Uterus (tissue), 4 donors: ENCODE data around the gene CTSE. TPM values are rescaled to one million over a fixed set of nuclear protein-coding genes. Genes with fewer than 3 reads are reported as not detected.

Experiments used
- DNase-seq, 2 donors: peaks; one replicate each; pipeline ENCODE4 v3.0.0-alpha.2; 2019 to 2020
- H3K27ac ChIP-seq, 2 donors: fragments of 200-600 bp; sonication (generic); 1 replicate in 1 of 2; 2 replicates in 1 of 2; pipeline ENCODE4 v1.5.1; 2016 to 2018
- H3K27me3 ChIP-seq, 2 donors: fragments of 200-600 bp; sonication (generic); one replicate each; pipeline ENCODE4 v1.5.1; 2018 to 2019; ENCODE audit warnings: control low read depth in 1 of 2
- H3K36me3 ChIP-seq, 2 donors: fragments of 200-600 bp; sonication (generic); one replicate each; pipeline ENCODE4 v1.5.1; 2019; ENCODE audit warnings: control low read depth in 1 of 2
- H3K4me1 ChIP-seq, 2 donors: fragments of 200-600 bp; sonication (generic); one replicate each; pipeline ENCODE4 v1.5.1; 2018 to 2019; ENCODE audit warnings: control low read depth in 1 of 2
- H3K4me3 ChIP-seq, 2 donors: fragments of 200-600 bp; sonication (generic); 1 replicate in 1 of 2; 2 replicates in 1 of 2; pipeline ENCODE4 v1.5.1; 2018 to 2019; ENCODE audit warnings: mild to moderate bottlenecking in 1 of 2
- H3K9me3 ChIP-seq, 2 donors: fragments of 200-600 bp; sonication (generic); one replicate each; pipeline ENCODE4 v1.5.1; 2019; ENCODE audit warnings: control low read depth in 1 of 2
- CTCF ChIP-seq, 4 experiments: fragments of 200-600 bp in 2 of 4; fragments of 450-650 bp in 2 of 4; sonication (generic) in 2 of 4; IDR thresholded peaks; one replicate each; pipeline ENCODE4 v1.5.1; 2016 to 2019; ENCODE audit warnings: antibody characterized with exemption in 4 of 4, mild to moderate bottlenecking in 2 of 4, moderate library complexity in 1 of 4
- POLR2A ChIP-seq, 2 donors: fragments of 450-650 bp; IDR thresholded peaks; one replicate each; pipeline ENCODE4 v1.6.1; 2016; ENCODE audit warnings: antibody characterized with exemption in 2 of 2, mild to moderate bottlenecking in 1 of 2, moderate library complexity in 1 of 2
- intact Hi-C: fragments of 100-400 bp; cut with DNase I; formaldehyde crosslinking; loops from one replicate; pipeline ENCODE4 v1.15.1; 2023; ENCODE audit warnings: low total_unique reads
- total RNA-seq, 4 donors: library from RNA; depleted of rRNA in 3 of 4; stranded (reverse); fragments of >200 nt in 3 of 4; gene quantifications; one replicate each; pipeline versions ENCODE4 v1.1.0 to v1.2.4, GENCODE V29; 2014 to 2023
- donor health status: DM: yes; HTN: yes; CAD: no.

The CTSE gene
- total RNA-seq, 4 donors from 2014 or later, result 0.21 TPM; not detected in 3

GRCh38 chr1:205972491-205973168, 51.1 kb downstream of the CTSE start:
- intact Hi-C loops, result no loop called here
- Histone ChIP-seq H3K4me3 (no peak overlapping the region), H3K27ac (no peak overlapping the region), H3K9me3 (no peaks in the 10 kb centered on the region), H3K4me1 (no peaks in the 10 kb centered on the region), H3K27me3 (no peaks in the 10 kb centered on the region), H3K36me3 (no peaks in the 10 kb centered on the region)
- no peak for TF ChIP-seq POLR2A (IDR thresholded peaks at IDR 0.05)
- no peak for TF ChIP-seq CTCF (IDR thresholded peaks at IDR 0.05)
- no peak for DNase-seq

- H3K9me3 ChIP-seq, result no peaks in the 10 kb centered on the region
- H3K4me3 ChIP-seq, result no peak overlapping the region
- H3K27ac ChIP-seq, result no peak overlapping the region
- DNase-seq, result no peak
- no peak for TF ChIP-seq POLR2A (IDR thresholded peaks at IDR 0.05)
- no peak for TF ChIP-seq CTCF (IDR thresholded peaks at IDR 0.05)
- H3K27me3 ChIP-seq, result no peaks in the 10 kb centered on the region
- intact Hi-C loops, result no loop called here
- no peaks in the 10 kb centered on the region for H3K4me1 ChIP-seq
- H3K36me3 ChIP-seq, result no peaks in the 10 kb centered on the region
Measured at GRCh38 chr1:205972081-205972480, 51.6 kb downstream of the CTSE start.

- Histone ChIP-seq H3K27ac (no peak overlapping the region), H3K9me3 (no peaks in the 10 kb centered on the region), H3K36me3 (no peaks in the 10 kb centered on the region), H3K4me3 (no peak overlapping the region), H3K4me1 (no peaks in the 10 kb centered on the region), H3K27me3 (no peaks in the 10 kb centered on the region)
- no peak for DNase-seq
- no peak for TF ChIP-seq CTCF (IDR thresholded peaks at IDR 0.05)
- TF ChIP-seq POLR2A (IDR thresholded peaks at IDR 0.05), result no peak
- intact Hi-C loops, result no loop called here
Measured at GRCh38 chr1:205971082-205971481, 52.6 kb downstream of the CTSE start.

- intact Hi-C loops, result no loop called here
- Histone ChIP-seq H3K4me1 (no peaks in the 10 kb centered on the region), H3K9me3 (no peaks in the 10 kb centered on the region), H3K36me3 (no peaks in the 10 kb centered on the region), H3K4me3 (no peak overlapping the region), H3K27me3 (no peaks in the 10 kb centered on the region), H3K27ac (no peak overlapping the region)
- DNase-seq, result no peak
- TF ChIP-seq CTCF (IDR thresholded peaks at IDR 0.05) (no peak), POLR2A (IDR thresholded peaks at IDR 0.05) (no peak)
Measured at GRCh38 chr1:205970486-205970885, 53.2 kb downstream of the CTSE start.

- DNase-seq, result no peak
- intact Hi-C loops, result no loop called here
- H3K4me3 ChIP-seq, result no peak overlapping the region
- no peaks in the 10 kb centered on the region for H3K27me3 ChIP-seq
- H3K36me3 ChIP-seq, result no peaks in the 10 kb centered on the region
- no peaks in the 10 kb centered on the region for H3K9me3 ChIP-seq
- H3K27ac ChIP-seq, result no peak overlapping the region
- TF ChIP-seq POLR2A (IDR thresholded peaks at IDR 0.05) (no peak), CTCF (IDR thresholded peaks at IDR 0.05) (no peak)
- no peaks in the 10 kb centered on the region for H3K4me1 ChIP-seq
Measured at GRCh38 chr1:205969229-205969628, 54.5 kb downstream of the CTSE start.
